H54 (cell line): ENCODE results near the gene KRT72.

Experiments
- DNase-seq: peaks from one replicate; pipeline ENCODE4 v3.0.0; 2011; ENCODE audit warnings: low spot score, mixed read lengths; ENCODE audit not compliant: insufficient read length
- FAIRE-seq: peaks from 3 replicates; lab custom pipeline; 2011; peaks lifted over from hg19 to GRCh38; lab: Jason Lieb, UNC
- POLR2A ChIP-seq: IDR thresholded peaks from 2 replicates; pipeline ENCODE4 v1.6.1; 2011; ENCODE audit warnings: low read depth, mild to moderate bottlenecking, low read length

KRT72 gene

GRCh38 chr12:52566847-52567291, 34.4 kb downstream of the KRT72 start:
- FAIRE-seq (no peak), DNase-seq (no peak)
- no peak for TF ChIP-seq POLR2A

DNA sequence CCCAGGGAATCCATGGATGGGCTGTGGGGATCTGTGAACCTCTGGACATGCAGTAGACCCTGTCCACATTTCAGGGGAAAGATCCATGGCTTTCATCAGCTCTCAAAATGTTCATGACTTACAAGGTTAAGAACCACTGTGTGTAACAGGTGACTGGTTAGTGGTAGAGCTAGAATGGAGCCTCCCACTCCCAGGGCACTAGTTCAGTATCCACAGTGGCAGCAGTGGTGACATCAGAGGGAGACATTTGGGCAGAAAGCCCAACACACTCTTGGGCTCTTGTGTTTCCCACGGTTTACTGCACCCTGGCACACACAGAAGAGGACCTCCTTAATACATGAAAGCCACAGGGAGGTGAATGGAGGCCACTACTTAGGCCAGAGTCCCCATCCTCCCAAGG, 36.7 kb downstream of the KRT72 start:
- TF ChIP-seq POLR2A: no peak
- FAIRE-seq: no peak
- DNase-seq: no peak

DNA sequence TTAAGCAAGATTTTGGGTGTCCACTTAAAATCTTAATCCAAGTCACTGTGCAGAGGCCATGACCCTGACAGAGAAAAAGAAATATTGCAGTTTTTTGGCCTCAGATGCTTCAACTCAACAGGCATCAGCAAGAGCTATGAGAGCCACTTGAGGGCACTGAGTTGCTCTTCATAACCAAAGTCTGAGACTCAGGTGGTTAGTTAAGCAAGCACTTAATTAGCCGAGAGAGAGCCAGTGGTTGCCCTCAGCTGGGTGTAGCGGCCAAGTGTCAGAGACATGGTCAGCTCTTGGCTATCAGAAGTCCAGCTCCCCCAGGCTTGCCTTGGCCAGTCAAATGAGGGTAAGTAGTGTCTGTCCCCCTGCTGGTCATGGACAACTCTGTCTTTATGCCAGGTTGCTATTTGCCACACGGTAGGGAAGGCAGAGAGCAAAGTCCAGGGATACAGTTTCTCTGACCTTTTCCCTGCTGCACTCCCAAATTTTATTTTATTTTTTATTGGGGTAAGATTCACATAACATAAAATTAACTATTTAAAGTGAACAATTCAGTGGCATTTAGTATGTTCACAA, 39.3 kb downstream of the KRT72 start:
- DNase-seq: peak; percentile 24
- no peak for FAIRE-seq
- TF ChIP-seq POLR2A: no peak

GRCh38 chr12:52559979-52560378, 41.3 kb downstream of the KRT72 start:
- no peak for DNase-seq
- TF ChIP-seq POLR2A: no peak
- no peak for FAIRE-seq

DNA sequence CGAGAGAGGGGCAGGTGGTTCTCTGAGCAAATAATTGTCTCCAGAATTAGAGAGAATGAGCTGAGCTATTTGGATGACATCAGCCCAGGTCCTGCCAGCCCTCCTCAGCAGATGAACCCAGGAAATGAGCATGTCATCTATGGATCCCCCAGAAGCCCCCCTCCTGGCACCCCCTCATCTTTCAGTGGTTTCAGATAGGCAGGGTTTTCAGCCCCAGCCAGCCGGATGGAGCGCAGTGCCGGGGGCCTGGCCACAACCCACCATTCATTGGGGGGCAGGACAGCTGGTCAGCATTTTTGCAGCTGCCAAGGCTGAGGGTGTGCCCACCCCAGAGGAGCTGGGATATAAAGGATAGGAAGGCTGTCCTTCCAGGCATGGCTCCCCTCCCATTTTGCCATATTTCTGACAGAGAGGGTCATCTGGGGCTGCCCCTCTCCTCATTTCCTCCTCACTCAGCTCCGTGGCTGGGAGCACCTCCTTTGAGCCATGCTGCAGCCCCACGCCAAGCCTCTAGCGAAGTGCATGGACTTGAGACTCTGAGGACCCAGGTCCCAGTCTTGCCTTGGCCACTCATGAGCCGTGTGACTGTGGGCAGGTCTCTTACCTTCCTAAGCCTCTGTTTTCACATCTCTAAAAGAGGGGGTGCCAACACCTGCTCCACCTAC, 42.4 kb downstream of the KRT72 start:
- no peak for DNase-seq
- no peak for FAIRE-seq
- TF ChIP-seq POLR2A: no peak

- DNase-seq (no peak), FAIRE-seq (no peak)
- TF ChIP-seq POLR2A: no peak
These were observed 43.8 kb downstream of the KRT72 start for GRCh38 chr12:52557476-52557875.

DNA sequence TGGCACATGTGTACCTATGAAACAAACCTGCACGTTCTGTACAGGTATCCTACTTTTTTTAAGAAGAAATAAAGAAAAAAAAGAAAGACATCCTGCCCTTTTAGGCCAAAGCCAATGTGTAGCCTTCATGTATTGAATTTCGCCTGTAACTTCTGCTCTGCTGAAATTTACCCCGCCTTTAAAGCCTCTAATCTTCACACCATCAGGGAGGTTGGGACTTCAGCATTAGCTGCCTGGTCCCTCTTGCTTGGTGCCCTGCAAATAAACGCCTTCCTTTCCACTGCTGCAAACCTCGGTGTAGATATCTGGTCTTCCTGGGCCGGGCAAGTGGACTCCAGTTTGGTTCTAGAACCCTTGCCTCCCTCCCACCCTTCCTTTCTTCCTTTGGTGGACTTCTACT, 45.7 kb downstream of the KRT72 start:
- TF ChIP-seq POLR2A: no peak
- no peak for DNase-seq
- FAIRE-seq: no peak

DNA sequence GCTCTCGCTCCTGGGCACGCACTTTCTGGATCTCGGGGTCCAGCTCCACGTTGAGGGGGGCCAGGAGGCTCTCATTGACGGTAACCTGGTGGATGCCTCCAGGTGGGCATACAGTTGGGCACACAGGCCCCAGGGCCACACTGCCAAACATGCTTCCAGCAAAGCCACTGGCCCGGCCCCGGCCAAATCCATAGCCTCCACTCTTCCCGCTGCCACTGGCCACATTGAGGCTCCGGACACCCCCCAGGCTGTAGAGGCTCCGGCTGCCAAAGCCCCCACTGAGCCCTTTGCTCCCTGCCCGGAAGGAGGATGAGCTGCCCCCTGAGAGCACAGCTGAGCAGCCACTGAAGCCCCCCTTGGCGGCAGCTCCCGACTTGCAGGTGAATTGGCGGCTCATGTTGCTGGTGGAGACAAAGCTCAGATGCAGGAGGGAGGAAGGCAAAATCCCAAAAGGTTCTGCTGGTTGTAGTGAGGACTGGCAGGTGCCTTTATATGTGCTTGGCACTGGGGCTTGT, 48.5 kb downstream of the KRT72 start, which contains the start of gene KRT71:
Gene KRT71 (minus strand): TSS at position 465 of the 515 bp plus-strand sequence. CDS start 68 bp downstream, at position 397.
- no peak for DNase-seq
- no peak for TF ChIP-seq POLR2A
- no peak for FAIRE-seq

DNA sequence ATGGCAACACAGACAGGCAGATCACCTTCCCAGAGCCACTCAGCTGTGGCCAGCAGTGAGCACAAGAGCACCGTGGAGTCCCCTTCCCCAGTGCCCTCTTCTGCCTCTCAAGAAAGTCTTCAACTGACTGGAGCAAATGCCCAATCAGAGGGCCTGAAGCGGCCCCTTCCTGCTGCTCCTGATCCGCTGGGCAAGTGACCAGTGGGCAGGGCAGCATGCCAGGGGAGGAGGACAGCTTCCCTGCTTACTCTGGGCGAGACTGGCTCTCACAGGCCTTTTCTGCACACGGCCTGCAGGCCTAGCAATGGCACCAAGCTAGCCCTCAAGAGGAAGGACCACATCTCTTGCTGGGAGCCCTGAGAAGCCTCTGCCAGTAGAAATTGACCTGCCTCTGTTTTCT, 49.2 kb downstream of the KRT72 start:
- no peak for TF ChIP-seq POLR2A
- FAIRE-seq: no peak
- DNase-seq: no peak

DNA sequence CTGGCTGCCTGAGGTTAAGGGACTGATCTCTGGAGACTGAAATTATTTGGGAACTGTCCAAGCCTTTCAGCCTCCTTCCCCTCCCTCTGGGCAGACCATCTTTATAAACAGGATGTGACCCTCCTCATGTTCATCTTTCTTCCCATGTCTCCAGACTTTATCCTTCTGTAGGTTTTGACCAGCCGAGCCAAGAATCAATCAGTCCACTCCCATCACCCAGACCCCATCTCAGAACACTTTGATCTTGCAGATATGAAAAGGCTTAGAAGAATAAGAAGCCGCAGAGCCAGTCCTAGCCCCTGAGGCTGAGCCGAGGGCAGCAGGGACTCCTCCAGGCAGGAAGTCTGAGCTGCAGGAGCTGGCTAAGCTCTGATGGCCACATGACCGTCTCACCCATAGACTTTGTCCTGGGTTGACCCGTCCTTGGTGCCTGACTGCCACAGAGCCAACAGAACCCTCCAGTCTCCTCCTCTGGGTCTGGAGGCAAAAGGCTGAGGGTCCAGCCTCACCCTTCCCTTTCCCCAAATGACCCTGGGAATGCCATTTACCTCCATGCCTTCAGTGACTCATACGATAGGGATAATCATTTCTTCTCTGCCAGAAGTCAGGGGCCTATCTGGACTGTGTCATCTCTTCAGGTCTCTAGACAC, 49.9 kb downstream of the KRT72 start:
- no peak for TF ChIP-seq POLR2A
- DNase-seq: no peak
- no peak for FAIRE-seq

- DNase-seq (no peak), FAIRE-seq (no peak)
- TF ChIP-seq POLR2A: no peak
These were observed 55.1 kb downstream of the KRT72 start for GRCh38 chr12:52546126-52546525.

GRCh38 chr12:52543985-52544883, 57.0 kb downstream of the KRT72 start:
- DNase-seq: no peak
- FAIRE-seq: no peak
- no peak for TF ChIP-seq POLR2A

DNA sequence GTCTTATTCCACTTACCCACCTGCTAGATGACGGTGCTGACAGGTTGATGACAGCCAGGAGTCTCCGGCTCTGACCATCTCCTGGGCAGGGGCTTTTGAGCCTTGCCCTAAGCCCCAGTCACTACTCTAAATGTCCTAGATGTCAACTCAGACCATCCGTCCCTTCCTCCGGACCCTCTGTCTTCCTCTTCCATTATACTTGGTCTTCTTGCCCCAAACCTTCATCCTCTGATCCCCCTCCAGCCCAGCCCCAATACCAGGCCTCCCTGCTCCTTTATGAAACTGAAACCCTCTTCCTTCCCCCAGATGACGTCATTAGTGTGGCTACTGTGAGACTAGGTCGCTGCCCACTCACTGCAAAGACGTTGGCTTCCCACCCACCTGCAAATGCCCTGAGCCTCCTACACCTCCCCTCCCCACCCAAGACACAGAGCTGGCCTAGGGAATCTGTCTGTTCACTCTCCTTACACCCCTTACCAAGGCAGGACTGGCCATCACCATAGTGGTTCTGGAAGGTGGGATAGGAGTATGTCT, 58.4 kb downstream of the KRT72 start:
- DNase-seq: no peak
- no peak for FAIRE-seq
- TF ChIP-seq POLR2A: no peak
